PC-3 (cell line): ENCODE data around the gene DDI2. TPM values are rescaled to one million over a fixed set of nuclear protein-coding genes. Genes with fewer than 3 reads are reported as not detected.

ENCODE experiments used
- ATAC-seq: fragments of 200-7000 bp; cut with Tn5 transposase; 2 replicates; pipeline ENCODE4 v1.9.1; 2020; ENCODE audit warnings: mild to moderate bottlenecking, moderate library complexity
- BruUV-seq: library from RNA; stranded (reverse); fragments of 400-500 nt; replicated peaks from 2 replicates; lab custom pipeline; 2021; lab: Mats Ljungman, UMichigan
- CTCF ChIA-PET: fragments of 300-600 bp; sonication (Branson Sonifier 250); formaldehyde crosslinking; loops from one replicate; lab custom pipeline; 2022; ENCODE audit warnings: antibody characterized with exemption; lab: Charles Lee
- POLR2A ChIA-PET: fragments of 300-600 bp; sonication (Branson Sonifier 250); formaldehyde crosslinking; loops from one replicate; lab custom pipeline; 2022; ENCODE audit warnings: antibody characterized with exemption; ENCODE audit not compliant: unreplicated experiment; lab: Charles Lee
- DNase-seq: peaks from one replicate; pipeline ENCODE4 v3.0.0-alpha.2; 2015
- H2AFZ ChIP-seq: fragments of 300-600 bp; sonication (generic); 2 replicates; pipeline ENCODE4 v1.6.0; 2016; ENCODE audit warnings: antibody characterized with exemption, low read length
- H3F3A ChIP-seq: fragments of 300-600 bp; sonication (generic); one replicate; pipeline ENCODE4 v1.6.0; 2017; ENCODE audit warnings: antibody characterized with exemption, low read length, control low read depth, mild to moderate bottlenecking; ENCODE audit not compliant: unreplicated experiment
- H3K27ac ChIP-seq: fragments of 300-600 bp; sonication (generic); 2 replicates; pipeline ENCODE4 v1.5.1; 2016; ENCODE audit warnings: mild to moderate bottlenecking, low read length
- H3K27me3 ChIP-seq: fragments of 300-600 bp; sonication (generic); 2 replicates; pipeline ENCODE4 v1.6.1; 2016; ENCODE audit warnings: low read length, mixed read lengths
- H3K36me3 ChIP-seq: fragments of 300-600 bp; sonication (generic); 2 replicates; pipeline ENCODE4 v1.6.1; 2016; ENCODE audit warnings: low read depth, mixed run types, low read length, mixed read lengths
- H3K4me1 ChIP-seq: fragments of 300-600 bp; sonication (generic); 2 replicates; pipeline ENCODE4 v1.5.1; 2016; ENCODE audit warnings: low read length; ENCODE audit not compliant: insufficient read depth
- H3K4me2 ChIP-seq: fragments of 300-600 bp; sonication (generic); 2 replicates; pipeline ENCODE4 v1.6.0; 2016; ENCODE audit warnings: low read length
- H3K4me3 ChIP-seq: fragments of 300-600 bp; sonication (generic); 2 replicates; pipeline ENCODE4 v1.5.1; 2016; ENCODE audit warnings: mild to moderate bottlenecking, low read length, mixed read lengths
- H3K79me2 ChIP-seq: fragments of 300-600 bp; sonication (generic); 2 replicates; pipeline ENCODE4 v1.6.1; 2017; ENCODE audit warnings: low read length, mixed read lengths
- H3K9ac ChIP-seq: fragments of 300-600 bp; sonication (generic); 2 replicates; pipeline ENCODE4 v1.6.0; 2016; ENCODE audit warnings: mild to moderate bottlenecking, low read length
- H3K9me2 ChIP-seq: fragments of 300-600 bp; sonication (generic); replicated peaks from 2 replicates; pipeline ENCODE4 v1.6.1; 2016; ENCODE audit warnings: mixed run types, low read length, mixed read lengths
- H3K9me3 ChIP-seq: fragments of 300-600 bp; sonication (generic); 2 replicates; pipeline ENCODE4 v1.6.1; 2016; ENCODE audit warnings: low read length, mixed read lengths
- H4K20me1 ChIP-seq: fragments of 300-600 bp; sonication (generic); 2 replicates; pipeline ENCODE4 v1.6.1; 2016; ENCODE audit warnings: low read length, mixed read lengths
- EZH2 ChIP-seq: fragments of 300-600 bp; sonication (generic); IDR thresholded peaks from one replicate; pipeline ENCODE4 v1.6.1; 2017; ENCODE audit warnings: antibody characterized with exemption, mild to moderate bottlenecking, low read length; ENCODE audit not compliant: unreplicated experiment
- EZH2phosphoT487 ChIP-seq: fragments of 300-600 bp; sonication (generic); IDR thresholded peaks from 2 replicates; pipeline ENCODE4 v1.6.1; 2018; ENCODE audit warnings: mild to moderate bottlenecking, antibody characterized with exemption, low read length, borderline replicate concordance
- intact Hi-C: fragments of 100-400 bp; cut with micrococcal nuclease; formaldehyde crosslinking; loops from 2 replicates; pipeline ENCODE4 v1.9.0; 2023
- total RNA-seq: library from RNA; depleted of rRNA; stranded (reverse); fragments of >200 nt; gene quantifications from 2 replicates; pipeline ENCODE4 v1.2.3, GENCODE V29; 2014
- TF ChIP-seq, protein P1 (sequence below): fragments of 300-600 bp; sonication (generic); conservative IDR thresholded peaks from 2 replicates; pipeline ENCODE4 v1.5.1; 2017; ENCODE audit warnings: antibody characterized with exemption, low read depth, mild to moderate bottlenecking, low read length

The DDI2 gene
- total RNA-seq, 1 experiment from 2014 or later = 15.0 TPM

GRCh38 chr1:15676688-15677661, 59.7 kb downstream of the DDI2 start:
- peaks cover 30% of the 10 kb centered on the region for H3K4me1 ChIP-seq
- ChIA-PET CTCF (no interaction called here), POLR2A (no interaction called here)
- H3K27ac ChIP-seq = no peak overlapping the region
- no peaks in the 10 kb centered on the region for H3F3A ChIP-seq
- no peaks in the 10 kb centered on the region for H3K9me3 ChIP-seq
- no peak for TF ChIP-seq EZH2
- TF ChIP-seq, protein P1, sequence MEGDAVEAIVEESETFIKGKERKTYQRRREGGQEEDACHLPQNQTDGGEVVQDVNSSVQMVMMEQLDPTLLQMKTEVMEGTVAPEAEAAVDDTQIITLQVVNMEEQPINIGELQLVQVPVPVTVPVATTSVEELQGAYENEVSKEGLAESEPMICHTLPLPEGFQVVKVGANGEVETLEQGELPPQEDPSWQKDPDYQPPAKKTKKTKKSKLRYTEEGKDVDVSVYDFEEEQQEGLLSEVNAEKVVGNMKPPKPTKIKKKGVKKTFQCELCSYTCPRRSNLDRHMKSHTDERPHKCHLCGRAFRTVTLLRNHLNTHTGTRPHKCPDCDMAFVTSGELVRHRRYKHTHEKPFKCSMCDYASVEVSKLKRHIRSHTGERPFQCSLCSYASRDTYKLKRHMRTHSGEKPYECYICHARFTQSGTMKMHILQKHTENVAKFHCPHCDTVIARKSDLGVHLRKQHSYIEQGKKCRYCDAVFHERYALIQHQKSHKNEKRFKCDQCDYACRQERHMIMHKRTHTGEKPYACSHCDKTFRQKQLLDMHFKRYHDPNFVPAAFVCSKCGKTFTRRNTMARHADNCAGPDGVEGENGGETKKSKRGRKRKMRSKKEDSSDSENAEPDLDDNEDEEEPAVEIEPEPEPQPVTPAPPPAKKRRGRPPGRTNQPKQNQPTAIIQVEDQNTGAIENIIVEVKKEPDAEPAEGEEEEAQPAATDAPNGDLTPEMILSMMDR = no peak
- DNase-seq (no peak), ATAC-seq (no peak)
- H3K27me3 ChIP-seq = no peaks in the 10 kb centered on the region
- no peaks in the 10 kb centered on the region for H3K36me3 ChIP-seq
- no peak overlapping the region for H3K4me3 ChIP-seq
- intact Hi-C loops = loop anchor here (1.0 kb wide), 1 partner anchor 11 kb away; no protein-coding TSS in a partner anchor
- no peak overlapping the region for H3K4me2 ChIP-seq
- H2AFZ ChIP-seq = no peak overlapping the region
- no TSS peak for BruUV-seq
- H3K79me2 ChIP-seq = no peaks in the 10 kb centered on the region
- H3K9me2 ChIP-seq = no peaks in the 10 kb centered on the region
- no peak overlapping the region for H3K9ac ChIP-seq
- H4K20me1 ChIP-seq = no peaks in the 10 kb centered on the region

DNA sequence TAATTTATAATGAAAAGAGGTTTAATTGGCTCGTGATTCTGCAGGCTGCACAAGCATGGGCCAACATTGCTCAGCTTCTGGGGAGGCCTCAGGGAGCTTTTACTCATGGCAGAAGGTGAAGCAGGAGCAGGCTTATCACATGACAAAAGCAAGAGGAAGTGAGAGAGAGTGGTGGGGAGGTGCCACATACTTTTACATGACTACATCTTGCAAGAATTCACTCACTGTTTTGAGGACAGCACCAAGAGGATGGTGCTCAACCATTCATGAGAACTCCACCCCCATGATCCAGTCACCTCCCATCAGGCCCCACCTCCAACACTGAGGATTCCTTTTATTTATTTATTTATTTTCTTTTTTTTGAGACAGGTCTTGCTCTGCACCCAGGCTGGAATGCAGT, 61.3 kb downstream of the DDI2 start:
- intact Hi-C loops = no loop called here
- CTCF ChIA-PET = no interaction called here

More for the DNA sequence above, 61.3 kb downstream of the DDI2 start:
- Histone ChIP-seq H3F3A (no peaks in the 10 kb centered on the region), H2AFZ (no peak overlapping the region), H3K4me1 (peaks cover 30% of the 10 kb centered on the region), H3K79me2 (no peaks in the 10 kb centered on the region; the same call in 1 of the 2 replicates), H3K27ac (no peak overlapping the region), H3K9me3 (no peaks in the 10 kb centered on the region), H3K9ac (no peak overlapping the region), H3K4me3 (no peak overlapping the region), H3K27me3 (no peaks in the 10 kb centered on the region), H4K20me1 (no peaks in the 10 kb centered on the region), H3K36me3 (no peaks in the 10 kb centered on the region), H3K9me2 (no peaks in the 10 kb centered on the region), H3K4me2 (no peak overlapping the region)
- BruUV-seq = no TSS peak
- POLR2A ChIA-PET = no interaction called here
- peak; percentile 69 for ATAC-seq
- no peak for TF ChIP-seq EZH2phosphoT487
- TF ChIP-seq, protein P1 = no peak
- no peak for TF ChIP-seq EZH2
- peak; percentile 82 for DNase-seq
